ENCODE results near the gene MLN.
A peak's percentile ranks its signal among the peaks of the same experiment; 100 is the strongest.

MLN gene

GRCh38 chr6:33774774-33775173, 29.0 kb downstream of the MLN start:
- H3K4me3 ChIP-seq (ENCODE audit: control insufficient read depth in 1 of 7, extremely low read depth in 1 of 7, insufficient read depth in 4 of 7, low read depth in 2 of 7, low read length in 6 of 7), result no peak overlapping the region
- H3K27ac ChIP-seq (ENCODE audit: insufficient read depth in 1 of 2, low read depth in 1 of 2, low read length in 2 of 2, poor library complexity in 1 of 2, severe bottlenecking in 2 of 2), result no peak overlapping the region
- POLR2A ChIA-PET, result no interaction called here
- peaks cover 0 to 11% (median 4%) of the 10 kb centered on the region in 5 experiments for H3K27me3 ChIP-seq (replicated peaks in 2 of 5; ENCODE audit: control insufficient read depth in 4 of 5, insufficient read depth in 5 of 5, low read length in 4 of 5)
- H3K9me3 ChIP-seq (ENCODE audit: control extremely low read depth in 1 of 5, control insufficient read depth in 4 of 5, insufficient read depth in 2 of 5, low read depth in 1 of 5, low read length in 4 of 5), result no peaks in the 10 kb centered on the region
- peaks cover 15 to 73% (median 58%) of the 10 kb centered on the region in 4 experiments for H3K36me3 ChIP-seq (ENCODE audit: control insufficient read depth in 4 of 4, insufficient read depth in 4 of 4, low read length in 3 of 4)
- CTCF ChIA-PET, result no interaction called here
- DNase-seq, result no peak
- 100% methylated on average over 3 of the region's 3 CpGs for WGBS (ENCODE audit: insufficient coverage)
- H3K4me1 ChIP-seq (ENCODE audit: control extremely low read depth in 1 of 4, control insufficient read depth in 4 of 4, insufficient read depth in 4 of 4, low read length in 3 of 4), result peaks cover 0 to 6% (median 0%) of the 10 kb centered on the region in 4 experiments

GRCh38 chr6:33772902-33773472, 30.8 kb downstream of the MLN start:
- peaks cover 0 to 8% (median 1%) of the 10 kb centered on the region in 4 experiments for H3K4me1 ChIP-seq (ENCODE audit: control extremely low read depth in 1 of 4, control insufficient read depth in 4 of 4, insufficient read depth in 4 of 4, low read length in 3 of 4)
- 82% methylated on average over 5 of the region's 6 CpGs for WGBS (ENCODE audit: insufficient coverage)

GRCh38 chr6:33772082-33772830, 31.5 kb downstream of the MLN start:
- Histone ChIP-seq H3K27ac (ENCODE audit: insufficient read depth in 1 of 2, low read depth in 1 of 2, low read length in 2 of 2, poor library complexity in 1 of 2, severe bottlenecking in 2 of 2) (no peak overlapping the region), H3K27me3 (replicated peaks in 2 of 5; ENCODE audit: control insufficient read depth in 4 of 5, insufficient read depth in 5 of 5, low read length in 4 of 5) (peaks cover 0 to 24% (median 5%) of the 10 kb centered on the region in 5 experiments), H3K4me3 (ENCODE audit: control insufficient read depth in 1 of 7, extremely low read depth in 1 of 7, insufficient read depth in 4 of 7, low read depth in 2 of 7, low read length in 6 of 7) (no peak overlapping the region), H3K9me3 (ENCODE audit: control extremely low read depth in 1 of 5, control insufficient read depth in 4 of 5, insufficient read depth in 2 of 5, low read depth in 1 of 5, low read length in 4 of 5) (peaks cover 0 to 2% (median 0%) of the 10 kb centered on the region in 5 experiments), H3K36me3 (ENCODE audit: control insufficient read depth in 4 of 4, insufficient read depth in 4 of 4, low read length in 3 of 4) (peaks cover 7 to 48% (median 36%) of the 10 kb centered on the region in 4 experiments), H3K4me1 (ENCODE audit: control extremely low read depth in 1 of 4, control insufficient read depth in 4 of 4, insufficient read depth in 4 of 4, low read length in 3 of 4) (peaks cover 0 to 8% (median 1%) of the 10 kb centered on the region in 4 experiments)
- ChIA-PET POLR2A (interaction anchor here (0.6 to 0.9 kb wide), 2 partner anchors 16 to 158 kb away, joined by 6 read pairs; partner anchors contain the start of gene LEMD2), CTCF (interaction anchor here (0.7 to 8.9 kb wide), 27 partner anchors 10 to 382 kb away, joined by 3 to 86 read pairs (median 5); partner anchors contain the start of gene LEMD2)
- no peak for DNase-seq
- whole genome bisulfite sequencing (ENCODE audit: insufficient coverage), result 88% methylated on average over 23 of the region's 24 CpGs

More at GRCh38 chr6:33772902-33773472, 30.8 kb downstream of the MLN start:
- POLR2A ChIA-PET, result interaction anchor here (0.6 kb wide), 1 partner anchor 157 kb away, joined by 6 read pairs; no protein-coding TSS in a partner anchor
- no peak for DNase-seq
- CTCF ChIA-PET, result interaction anchor here (0.7 to 8.9 kb wide), 11 partner anchors 10 to 382 kb away, joined by 3 to 86 read pairs (median 4); partner anchors contain the start of gene LEMD2
- Histone ChIP-seq H3K4me3 (ENCODE audit: control insufficient read depth in 1 of 7, extremely low read depth in 1 of 7, insufficient read depth in 4 of 7, low read depth in 2 of 7, low read length in 6 of 7) (no peak overlapping the region), H3K27ac (ENCODE audit: insufficient read depth in 1 of 2, low read depth in 1 of 2, low read length in 2 of 2, poor library complexity in 1 of 2, severe bottlenecking in 2 of 2) (no peak overlapping the region), H3K9me3 (ENCODE audit: control extremely low read depth in 1 of 5, control insufficient read depth in 4 of 5, insufficient read depth in 2 of 5, low read depth in 1 of 5, low read length in 4 of 5) (no peaks in the 10 kb centered on the region), H3K27me3 (replicated peaks in 2 of 5; ENCODE audit: control insufficient read depth in 4 of 5, insufficient read depth in 5 of 5, low read length in 4 of 5) (peaks cover 0 to 22% (median 5%) of the 10 kb centered on the region in 5 experiments), H3K36me3 (ENCODE audit: control insufficient read depth in 4 of 4, insufficient read depth in 4 of 4, low read length in 3 of 4) (peaks cover 8 to 55% (median 42%) of the 10 kb centered on the region in 4 experiments)

- H3K27me3 ChIP-seq (replicated peaks in 2 of 5; ENCODE audit: control insufficient read depth in 4 of 5, insufficient read depth in 5 of 5, low read length in 4 of 5), result peaks cover 0 to 24% (median 5%) of the 10 kb centered on the region in 5 experiments
- peaks cover 4 to 39% (median 27%) of the 10 kb centered on the region in 4 experiments for H3K36me3 ChIP-seq (ENCODE audit: control insufficient read depth in 4 of 4, insufficient read depth in 4 of 4, low read length in 3 of 4)
- H3K4me1 ChIP-seq (ENCODE audit: control extremely low read depth in 1 of 4, control insufficient read depth in 4 of 4, insufficient read depth in 4 of 4, low read length in 3 of 4), result peaks cover 0 to 8% (median 1%) of the 10 kb centered on the region in 4 experiments
- no peak overlapping the region for H3K4me3 ChIP-seq (ENCODE audit: control insufficient read depth in 1 of 7, extremely low read depth in 1 of 7, insufficient read depth in 4 of 7, low read depth in 2 of 7, low read length in 6 of 7)
- WGBS (ENCODE audit: insufficient coverage), result 25% methylated on average over 44 of the region's 47 CpGs
- ChIA-PET CTCF (interaction anchor here (0.7 to 8.9 kb wide), 40 partner anchors 9 to 383 kb away, joined by 3 to 86 read pairs (median 4); partner anchors contain the start of genes IP6K3 and MLN), POLR2A (interaction anchor here (0.9 kb wide), 1 partner anchor 17 kb away, joined by 6 read pairs; the partner anchor contains the start of gene LEMD2)
- peaks cover 0 to 3% (median 0%) of the 10 kb centered on the region in 5 experiments for H3K9me3 ChIP-seq (ENCODE audit: control extremely low read depth in 1 of 5, control insufficient read depth in 4 of 5, insufficient read depth in 2 of 5, low read depth in 1 of 5, low read length in 4 of 5)
- DNase-seq, result peak; percentile 63 to 83 (median 82)
- no peak overlapping the region for H3K27ac ChIP-seq (ENCODE audit: insufficient read depth in 1 of 2, low read depth in 1 of 2, low read length in 2 of 2, poor library complexity in 1 of 2, severe bottlenecking in 2 of 2)
Measured at GRCh38 chr6:33771146-33772081, 32.4 kb downstream of the MLN start.

GRCh38 chr6:33770833-33771145, 33.0 kb downstream of the MLN start:
- H3K27me3 ChIP-seq (replicated peaks in 2 of 5; ENCODE audit: control insufficient read depth in 4 of 5, insufficient read depth in 5 of 5, low read length in 4 of 5), result peaks cover 0 to 24% (median 5%) of the 10 kb centered on the region in 5 experiments
- no peak overlapping the region for H3K27ac ChIP-seq (ENCODE audit: insufficient read depth in 1 of 2, low read depth in 1 of 2, low read length in 2 of 2, poor library complexity in 1 of 2, severe bottlenecking in 2 of 2)
- no peak overlapping the region for H3K4me3 ChIP-seq (ENCODE audit: control insufficient read depth in 1 of 7, extremely low read depth in 1 of 7, insufficient read depth in 4 of 7, low read depth in 2 of 7, low read length in 6 of 7)
- H3K36me3 ChIP-seq (ENCODE audit: control insufficient read depth in 4 of 4, insufficient read depth in 4 of 4, low read length in 3 of 4), result peaks cover 2 to 33% (median 21%) of the 10 kb centered on the region in 4 experiments
- POLR2A ChIA-PET, result no interaction called here
- WGBS (ENCODE audit: insufficient coverage), result 55% methylated on average over 3 of the region's 3 CpGs
- CTCF ChIA-PET, result interaction anchor here (0.7 to 8.9 kb wide), 34 partner anchors 9 to 384 kb away, joined by 3 to 86 read pairs (median 4); partner anchors contain the start of genes IP6K3 and MLN
- H3K9me3 ChIP-seq (ENCODE audit: control extremely low read depth in 1 of 5, control insufficient read depth in 4 of 5, insufficient read depth in 2 of 5, low read depth in 1 of 5, low read length in 4 of 5), result peaks cover 0 to 3% (median 0%) of the 10 kb centered on the region in 5 experiments
- no peak for DNase-seq
- H3K4me1 ChIP-seq (ENCODE audit: control extremely low read depth in 1 of 4, control insufficient read depth in 4 of 4, insufficient read depth in 4 of 4, low read length in 3 of 4), result peaks cover 0 to 8% (median 1%) of the 10 kb centered on the region in 4 experiments

- ChIA-PET CTCF (interaction anchor here (0.8 to 8.9 kb wide), 28 partner anchors 8 to 384 kb away, joined by 3 to 86 read pairs (median 5); partner anchors contain the start of genes IP6K3 and MLN), POLR2A (interaction anchor here (0.5 to 1.4 kb wide), 2 partner anchors 10 to 384 kb away, joined by 3 read pairs; no protein-coding TSS in a partner anchor)
- H3K4me3 ChIP-seq (ENCODE audit: control insufficient read depth in 1 of 7, extremely low read depth in 1 of 7, insufficient read depth in 4 of 7, low read depth in 2 of 7, low read length in 6 of 7), result no peak overlapping the region
- 45% methylated on average over 7 of the region's 14 CpGs for WGBS (ENCODE audit: insufficient coverage)
- H3K27ac ChIP-seq (ENCODE audit: insufficient read depth in 1 of 2, low read depth in 1 of 2, low read length in 2 of 2, poor library complexity in 1 of 2, severe bottlenecking in 2 of 2), result no peak overlapping the region
- peaks cover 0 to 8% (median 1%) of the 10 kb centered on the region in 4 experiments for H3K4me1 ChIP-seq (ENCODE audit: control extremely low read depth in 1 of 4, control insufficient read depth in 4 of 4, insufficient read depth in 4 of 4, low read length in 3 of 4)
- H3K36me3 ChIP-seq (ENCODE audit: control insufficient read depth in 4 of 4, insufficient read depth in 4 of 4, low read length in 3 of 4), result peaks cover 2 to 28% (median 17%) of the 10 kb centered on the region in 4 experiments
- peaks cover 0 to 3% (median 0%) of the 10 kb centered on the region in 5 experiments for H3K9me3 ChIP-seq (ENCODE audit: control extremely low read depth in 1 of 5, control insufficient read depth in 4 of 5, insufficient read depth in 2 of 5, low read depth in 1 of 5, low read length in 4 of 5)
- H3K27me3 ChIP-seq (replicated peaks in 2 of 5; ENCODE audit: control insufficient read depth in 4 of 5, insufficient read depth in 5 of 5, low read length in 4 of 5), result peaks cover 0 to 24% (median 5%) of the 10 kb centered on the region in 5 experiments
- no peak for DNase-seq
Measured at GRCh38 chr6:33770124-33770832, 33.5 kb downstream of the MLN start.
